Muscle layer of duodenum (tissue), 2 donors: Measurements from ENCODE around the gene TTLL5.

Source experiments
- H3K27ac ChIP-seq: one replicate; pipeline ENCODE4 v1.7.0; 2013; ENCODE audit warnings: mild to moderate bottlenecking, low read length
- H3K27me3 ChIP-seq: one replicate; pipeline ENCODE4 v1.7.0; 2013; ENCODE audit warnings: low read depth, mild to moderate bottlenecking, control low read depth, low read length
- H3K36me3 ChIP-seq, 2 donors: one replicate each; pipeline ENCODE4 v1.7.0; 2013; ENCODE audit warnings: low read length in 2 of 2, control low read depth in 1 of 2, mild to moderate bottlenecking in 1 of 2; ENCODE audit not compliant: insufficient read depth in 2 of 2, control insufficient read depth in 1 of 2
- H3K4me1 ChIP-seq, 2 donors: one replicate each; pipeline ENCODE4 v1.7.0; 2013; ENCODE audit warnings: low read length in 2 of 2, mild to moderate bottlenecking in 2 of 2, control low read depth in 1 of 2, moderate library complexity in 1 of 2; ENCODE audit not compliant: insufficient read depth in 2 of 2, control insufficient read depth in 1 of 2
- H3K4me3 ChIP-seq, 2 donors: one replicate each; pipeline ENCODE4 v1.7.0; 2013; ENCODE audit warnings: low read length in 2 of 2, low read depth in 1 of 2, mild to moderate bottlenecking in 1 of 2
- H3K9me3 ChIP-seq, 2 donors: one replicate each; pipeline ENCODE4 v1.7.0; 2013; ENCODE audit warnings: low read length in 2 of 2, control low read depth in 1 of 2, mild to moderate bottlenecking in 1 of 2; ENCODE audit not compliant: control insufficient read depth in 1 of 2
- donor health status: healthy.

The TTLL5 gene

GRCh38 chr14:75742867-75743266 lies 81.8 kb downstream of the TTLL5 start:
- H3K9me3 ChIP-seq = no peaks in the 10 kb centered on the region
- H3K36me3 ChIP-seq = peaks cover 0 to 23% of the 10 kb centered on the region in 2 donors
- no peaks in the 10 kb centered on the region for H3K4me1 ChIP-seq
- H3K27me3 ChIP-seq = no peaks in the 10 kb centered on the region
- H3K4me3 ChIP-seq = no peak overlapping the region
- no peak overlapping the region for H3K27ac ChIP-seq

GRCh38 chr14:75747899-75748298 lies 86.9 kb downstream of the TTLL5 start:
- peaks cover 0 to 23% of the 10 kb centered on the region in 2 donors for H3K36me3 ChIP-seq
- no peak overlapping the region for H3K27ac ChIP-seq
- H3K9me3 ChIP-seq = no peaks in the 10 kb centered on the region
- no peak overlapping the region for H3K4me3 ChIP-seq
- no peaks in the 10 kb centered on the region for H3K27me3 ChIP-seq
- no peaks in the 10 kb centered on the region for H3K4me1 ChIP-seq

GRCh38 chr14:75748336-75748735 lies 87.3 kb downstream of the TTLL5 start:
- Histone ChIP-seq H3K27me3 (no peaks in the 10 kb centered on the region), H3K4me3 (no peak overlapping the region), H3K27ac (no peak overlapping the region), H3K4me1 (no peaks in the 10 kb centered on the region), H3K36me3 (peaks cover 0 to 26% of the 10 kb centered on the region in 2 donors), H3K9me3 (no peaks in the 10 kb centered on the region)

GRCh38 chr14:75751296-75751695 lies 90.2 kb downstream of the TTLL5 start:
- Histone ChIP-seq H3K36me3 (peaks cover 4 to 21% of the 10 kb centered on the region in 2 donors), H3K27ac (no peak overlapping the region), H3K4me3 (no peak overlapping the region), H3K27me3 (no peaks in the 10 kb centered on the region), H3K9me3 (no peaks in the 10 kb centered on the region), H3K4me1 (no peaks in the 10 kb centered on the region)

GRCh38 chr14:75752086-75752485 lies 91.0 kb downstream of the TTLL5 start:
- Histone ChIP-seq H3K27ac (no peak overlapping the region), H3K9me3 (no peaks in the 10 kb centered on the region), H3K4me3 (no peak overlapping the region), H3K27me3 (no peaks in the 10 kb centered on the region), H3K36me3 (peaks cover 4 to 13% of the 10 kb centered on the region in 2 donors), H3K4me1 (no peaks in the 10 kb centered on the region)

- Histone ChIP-seq H3K4me3 (no peak overlapping the region), H3K27ac (no peak overlapping the region), H3K9me3 (no peaks in the 10 kb centered on the region), H3K36me3 (peaks cover 4 to 6% of the 10 kb centered on the region in 2 donors), H3K4me1 (no peaks in the 10 kb centered on the region), H3K27me3 (no peaks in the 10 kb centered on the region)
Observed at GRCh38 chr14:75752907-75753594, 92.0 kb downstream of the TTLL5 start.

- H3K4me1 ChIP-seq = no peaks in the 10 kb centered on the region
- no peak overlapping the region for H3K27ac ChIP-seq
- H3K36me3 ChIP-seq = peaks cover 4 to 6% of the 10 kb centered on the region in 2 donors
Observed at GRCh38 chr14:75753696-75754095, 92.7 kb downstream of the TTLL5 start.

GRCh38 chr14:75757644-75758402 lies 96.8 kb downstream of the TTLL5 start:
- Histone ChIP-seq H3K27ac (no peak overlapping the region), H3K4me1 (no peaks in the 10 kb centered on the region), H3K36me3 (peaks cover 6 to 7% of the 10 kb centered on the region in 2 donors), H3K9me3 (no peaks in the 10 kb centered on the region), H3K4me3 (no peak overlapping the region), H3K27me3 (no peaks in the 10 kb centered on the region)

More at GRCh38 chr14:75753696-75754095, 92.7 kb downstream of the TTLL5 start:
- Histone ChIP-seq H3K27me3 (no peaks in the 10 kb centered on the region), H3K9me3 (no peaks in the 10 kb centered on the region), H3K4me3 (no peak overlapping the region)

- Histone ChIP-seq H3K27ac (no peak overlapping the region), H3K4me1 (no peaks in the 10 kb centered on the region), H3K27me3 (no peaks in the 10 kb centered on the region), H3K9me3 (no peaks in the 10 kb centered on the region), H3K36me3 (peaks cover 0 to 9% of the 10 kb centered on the region in 2 donors), H3K4me3 (no peak overlapping the region)
Observed at GRCh38 chr14:75764020-75764419, 103.0 kb downstream of the TTLL5 start.

- Histone ChIP-seq H3K27ac (no peak overlapping the region), H3K9me3 (no peaks in the 10 kb centered on the region), H3K36me3 (peaks cover 0 to 6% of the 10 kb centered on the region in 2 donors), H3K27me3 (no peaks in the 10 kb centered on the region), H3K4me3 (no peak overlapping the region), H3K4me1 (peaks cover 0 to 7% of the 10 kb centered on the region in 2 donors)
Observed at GRCh38 chr14:75769047-75769685, 108.1 kb downstream of the TTLL5 start.

- H3K9me3 ChIP-seq = no peaks in the 10 kb centered on the region
- no peak overlapping the region for H3K4me3 ChIP-seq
- H3K27ac ChIP-seq = no peak overlapping the region
- H3K4me1 ChIP-seq = peaks cover 0 to 7% of the 10 kb centered on the region in 2 donors
- H3K36me3 ChIP-seq = peaks cover 0 to 13% of the 10 kb centered on the region in 2 donors
- no peaks in the 10 kb centered on the region for H3K27me3 ChIP-seq
Observed at GRCh38 chr14:75770635-75771034, 109.6 kb downstream of the TTLL5 start.
